Measurements from ENCODE around the gene MYL12B.
A peak's percentile ranks its signal among the peaks of the same experiment; 100 is the strongest.

MYL12B gene

DNA sequence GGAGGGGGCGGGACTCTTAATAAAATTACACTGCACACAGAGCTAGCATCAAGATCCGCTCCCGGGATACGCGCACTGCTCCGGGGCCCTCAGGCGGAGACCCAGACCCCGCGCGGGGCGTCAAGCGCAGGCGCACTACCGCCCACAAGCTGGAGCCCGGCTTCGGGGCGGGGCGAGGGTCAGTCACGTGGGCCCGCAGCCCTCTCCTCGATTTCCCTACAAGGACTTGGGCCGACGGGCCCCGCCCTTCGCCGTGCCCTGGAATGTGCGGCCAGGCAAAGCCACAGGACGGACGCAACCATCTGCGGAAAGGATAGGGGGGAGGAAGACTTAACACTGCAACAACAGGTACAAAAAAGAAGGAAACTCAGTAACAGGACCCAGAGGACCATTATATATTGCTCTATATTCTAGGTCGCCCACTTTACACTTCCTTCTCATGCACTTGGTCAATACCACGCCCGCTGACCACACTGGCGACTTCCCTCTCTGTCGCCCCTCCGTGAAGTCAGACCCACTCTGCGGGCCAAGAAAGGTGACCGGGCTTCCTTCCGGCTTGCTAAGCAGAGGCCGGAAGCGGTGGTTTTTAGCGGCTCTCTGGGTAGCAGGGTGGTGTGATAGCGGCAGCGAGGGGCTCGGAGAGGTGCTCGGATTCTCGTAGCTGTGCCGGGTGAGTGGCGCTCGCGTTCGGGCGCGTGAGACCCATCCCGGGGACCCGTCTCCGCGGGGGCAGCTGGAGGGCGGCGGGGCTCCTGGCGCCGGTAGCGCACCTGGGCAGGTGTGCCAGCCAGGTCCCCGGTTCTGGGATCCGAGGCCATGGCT lies 14.5 kb upstream of the MYL12B start, which contains the start of gene MYL12A (continued):
- peak; percentile 85 for TF ChIP-seq ZEB2 (tag by site-specific recombination; IDR thresholded peaks at IDR 0.05)
- 0 out of 2 replicates have a peak, but pooled peaks have one; percentile 55 for TF ChIP-seq ZNF785 (tag by site-specific recombination; IDR thresholded peaks at IDR 0.05)
- no peak for TF ChIP-seq ZNF677 (tag by site-specific recombination; IDR thresholded peaks at IDR 0.05)
- TF ChIP-seq ZNF645 (tag by site-specific recombination; IDR thresholded peaks at IDR 0.05) = no peak
- TF ChIP-seq ZNF621 (tag by site-specific recombination; IDR thresholded peaks at IDR 0.05) = no peak
- TF ChIP-seq, protein P1, sequence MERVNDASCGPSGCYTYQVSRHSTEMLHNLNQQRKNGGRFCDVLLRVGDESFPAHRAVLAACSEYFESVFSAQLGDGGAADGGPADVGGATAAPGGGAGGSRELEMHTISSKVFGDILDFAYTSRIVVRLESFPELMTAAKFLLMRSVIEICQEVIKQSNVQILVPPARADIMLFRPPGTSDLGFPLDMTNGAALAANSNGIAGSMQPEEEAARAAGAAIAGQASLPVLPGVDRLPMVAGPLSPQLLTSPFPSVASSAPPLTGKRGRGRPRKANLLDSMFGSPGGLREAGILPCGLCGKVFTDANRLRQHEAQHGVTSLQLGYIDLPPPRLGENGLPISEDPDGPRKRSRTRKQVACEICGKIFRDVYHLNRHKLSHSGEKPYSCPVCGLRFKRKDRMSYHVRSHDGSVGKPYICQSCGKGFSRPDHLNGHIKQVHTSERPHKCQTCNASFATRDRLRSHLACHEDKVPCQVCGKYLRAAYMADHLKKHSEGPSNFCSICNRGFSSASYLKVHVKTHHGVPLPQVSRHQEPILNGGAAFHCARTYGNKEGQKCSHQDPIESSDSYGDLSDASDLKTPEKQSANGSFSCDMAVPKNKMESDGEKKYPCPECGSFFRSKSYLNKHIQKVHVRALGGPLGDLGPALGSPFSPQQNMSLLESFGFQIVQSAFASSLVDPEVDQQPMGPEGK (tag by site-specific recombination; IDR thresholded peaks at IDR 0.05) = peak; percentile 29; the same call in 1 of the 2 replicates
- TF ChIP-seq ZSCAN18 (tag by site-specific recombination; IDR thresholded peaks at IDR 0.05) = 0 out of 2 replicates have a peak, but pooled peaks have one; percentile 79
- no peak; the same call in 1 of the 2 replicates for TF ChIP-seq ZNF623 (tag by site-specific recombination; IDR thresholded peaks at IDR 0.05)
- no peak for TF ChIP-seq ZBTB49 (tag by site-specific recombination; IDR thresholded peaks at IDR 0.05; ENCODE audit: low read depth)
- no peak for TF ChIP-seq MZF1 (tag by site-specific recombination; IDR thresholded peaks at IDR 0.05; ENCODE audit: borderline replicate concordance)
- no peak for TF ChIP-seq ZNF138 (tag by site-specific recombination; IDR thresholded peaks at IDR 0.05; ENCODE audit: borderline replicate concordance)
- TF ChIP-seq, protein P2, sequence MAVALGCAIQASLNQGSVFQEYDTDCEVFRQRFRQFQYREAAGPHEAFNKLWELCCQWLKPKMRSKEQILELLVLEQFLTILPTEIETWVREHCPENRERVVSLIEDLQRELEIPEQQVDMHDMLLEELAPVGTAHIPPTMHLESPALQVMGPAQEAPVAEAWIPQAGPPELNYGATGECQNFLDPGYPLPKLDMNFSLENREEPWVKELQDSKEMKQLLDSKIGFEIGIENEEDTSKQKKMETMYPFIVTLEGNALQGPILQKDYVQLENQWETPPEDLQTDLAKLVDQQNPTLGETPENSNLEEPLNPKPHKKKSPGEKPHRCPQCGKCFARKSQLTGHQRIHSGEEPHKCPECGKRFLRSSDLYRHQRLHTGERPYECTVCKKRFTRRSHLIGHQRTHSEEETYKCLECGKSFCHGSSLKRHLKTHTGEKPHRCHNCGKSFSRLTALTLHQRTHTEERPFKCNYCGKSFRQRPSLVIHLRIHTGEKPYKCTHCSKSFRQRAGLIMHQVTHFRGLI (tag by site-specific recombination; IDR thresholded peaks at IDR 0.05) = peak; percentile 72
- TF ChIP-seq TCF7L2 (IDR thresholded peaks at IDR 0.05; ENCODE audit: borderline replicate concordance, low read depth, low read length) = no peak
- TF ChIP-seq ZNF302 (tag by site-specific recombination; IDR thresholded peaks at IDR 0.05; ENCODE audit: low read depth) = no peak
- no peak for TF ChIP-seq ZNF670 (tag by site-specific recombination; IDR thresholded peaks at IDR 0.05; ENCODE audit: low read depth)
- no peak for TF ChIP-seq ZNF341 (tag by site-specific recombination; IDR thresholded peaks at IDR 0.05; ENCODE audit: low read depth)
- TF ChIP-seq, protein P3, sequence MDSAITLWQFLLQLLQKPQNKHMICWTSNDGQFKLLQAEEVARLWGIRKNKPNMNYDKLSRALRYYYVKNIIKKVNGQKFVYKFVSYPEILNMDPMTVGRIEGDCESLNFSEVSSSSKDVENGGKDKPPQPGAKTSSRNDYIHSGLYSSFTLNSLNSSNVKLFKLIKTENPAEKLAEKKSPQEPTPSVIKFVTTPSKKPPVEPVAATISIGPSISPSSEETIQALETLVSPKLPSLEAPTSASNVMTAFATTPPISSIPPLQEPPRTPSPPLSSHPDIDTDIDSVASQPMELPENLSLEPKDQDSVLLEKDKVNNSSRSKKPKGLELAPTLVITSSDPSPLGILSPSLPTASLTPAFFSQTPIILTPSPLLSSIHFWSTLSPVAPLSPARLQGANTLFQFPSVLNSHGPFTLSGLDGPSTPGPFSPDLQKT (IDR thresholded peaks at IDR 0.05; ENCODE audit: borderline replicate concordance, low read depth, low read length) = no peak
- no peak for TF ChIP-seq ZNF610 (tag by site-specific recombination; IDR thresholded peaks at IDR 0.05; ENCODE audit: borderline replicate concordance)
- TF ChIP-seq, protein P4, sequence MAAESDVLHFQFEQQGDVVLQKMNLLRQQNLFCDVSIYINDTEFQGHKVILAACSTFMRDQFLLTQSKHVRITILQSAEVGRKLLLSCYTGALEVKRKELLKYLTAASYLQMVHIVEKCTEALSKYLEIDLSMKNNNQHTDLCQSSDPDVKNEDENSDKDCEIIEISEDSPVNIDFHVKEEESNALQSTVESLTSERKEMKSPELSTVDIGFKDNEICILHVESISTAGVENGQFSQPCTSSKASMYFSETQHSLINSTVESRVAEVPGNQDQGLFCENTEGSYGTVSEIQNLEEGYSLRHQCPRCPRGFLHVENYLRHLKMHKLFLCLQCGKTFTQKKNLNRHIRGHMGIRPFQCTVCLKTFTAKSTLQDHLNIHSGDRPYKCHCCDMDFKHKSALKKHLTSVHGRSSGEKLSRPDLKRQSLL (tag by site-specific recombination; IDR thresholded peaks at IDR 0.05) = no peak
- TF ChIP-seq KLF8 (tag by site-specific recombination; IDR thresholded peaks at IDR 0.05) = peak; percentile 90
- no peak for TF ChIP-seq OVOL3 (tag by site-specific recombination; IDR thresholded peaks at IDR 0.05)
- TF ChIP-seq ZNF391 (tag by site-specific recombination; IDR thresholded peaks at IDR 0.05; ENCODE audit: borderline replicate concordance, low read depth) = peak; percentile 70; the same call in 1 of the 2 replicates
- no peak; the same call in 1 of the 2 replicates for TF ChIP-seq ZNF121 (tag by site-specific recombination; IDR thresholded peaks at IDR 0.05)
- TF ChIP-seq ZSCAN23 (tag by site-specific recombination; IDR thresholded peaks at IDR 0.05) = no peak; the same call in 1 of the 2 replicates
- peak; percentile 53; the same call in 1 of the 2 replicates for TF ChIP-seq ZFP69B (tag by site-specific recombination; IDR thresholded peaks at IDR 0.05)
- TF ChIP-seq ZNF558 (tag by site-specific recombination; IDR thresholded peaks at IDR 0.05) = 0 out of 2 replicates have a peak, but pooled peaks have one; percentile 22

All from HEK293 (cell line).